ENCODE measurements around the gene OGFOD2.

Gene OGFOD2

DNA sequence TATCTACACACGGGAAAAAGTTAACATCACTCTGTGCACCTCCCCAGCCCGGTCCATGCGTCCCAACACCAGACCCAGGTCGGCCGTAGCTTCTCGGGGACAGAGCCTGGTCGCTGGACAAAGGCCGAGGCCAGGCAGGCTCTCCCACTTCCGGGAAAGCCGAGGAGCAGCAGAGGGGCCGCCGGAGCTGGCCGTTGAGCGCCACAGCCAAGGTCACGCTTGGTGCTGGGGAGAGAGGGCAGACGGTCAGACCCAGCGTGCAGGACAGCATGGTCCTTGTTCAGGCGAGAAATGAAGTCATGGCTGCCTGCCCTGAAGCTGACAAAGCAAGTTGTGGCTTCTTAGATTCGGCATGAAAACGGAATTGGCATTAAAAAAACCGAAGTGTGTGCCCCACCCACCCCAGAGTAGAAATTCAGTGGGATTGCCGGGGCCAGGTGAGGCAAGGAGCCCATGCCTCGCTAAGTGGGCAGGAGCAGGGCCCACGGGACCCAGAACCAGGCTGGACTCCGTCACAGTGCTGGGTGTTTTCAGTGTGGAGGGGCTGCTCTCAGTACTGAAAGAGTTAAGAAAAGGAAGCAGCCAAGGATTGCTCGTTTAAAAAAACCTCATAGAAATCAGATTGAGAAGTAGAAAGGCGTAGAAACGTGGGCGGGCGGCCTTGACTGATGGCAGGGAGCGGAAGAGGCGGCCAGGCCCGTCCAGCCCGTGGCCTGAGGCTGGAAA lies 9.7 kb downstream of the OGFOD2 start:
- Histone ChIP-seq H3K27me3 (ENCODE audit: low read depth) (no peaks in the 10 kb centered on the region), H3K36me3 (replicated peaks) (peaks cover 21% of the 10 kb centered on the region), H3K9me3 (no peaks in the 10 kb centered on the region), H3K4me3 (no peak overlapping the region), H3K4me1 (peaks cover 7% of the 10 kb centered on the region)
- in situ Hi-C loops (cut with MboI; ENCODE audit: low sequenced_read_pairs) = no loop called here
- no peak for DNase-seq (ENCODE audit: low spot score in 2 of 2)

DNA sequence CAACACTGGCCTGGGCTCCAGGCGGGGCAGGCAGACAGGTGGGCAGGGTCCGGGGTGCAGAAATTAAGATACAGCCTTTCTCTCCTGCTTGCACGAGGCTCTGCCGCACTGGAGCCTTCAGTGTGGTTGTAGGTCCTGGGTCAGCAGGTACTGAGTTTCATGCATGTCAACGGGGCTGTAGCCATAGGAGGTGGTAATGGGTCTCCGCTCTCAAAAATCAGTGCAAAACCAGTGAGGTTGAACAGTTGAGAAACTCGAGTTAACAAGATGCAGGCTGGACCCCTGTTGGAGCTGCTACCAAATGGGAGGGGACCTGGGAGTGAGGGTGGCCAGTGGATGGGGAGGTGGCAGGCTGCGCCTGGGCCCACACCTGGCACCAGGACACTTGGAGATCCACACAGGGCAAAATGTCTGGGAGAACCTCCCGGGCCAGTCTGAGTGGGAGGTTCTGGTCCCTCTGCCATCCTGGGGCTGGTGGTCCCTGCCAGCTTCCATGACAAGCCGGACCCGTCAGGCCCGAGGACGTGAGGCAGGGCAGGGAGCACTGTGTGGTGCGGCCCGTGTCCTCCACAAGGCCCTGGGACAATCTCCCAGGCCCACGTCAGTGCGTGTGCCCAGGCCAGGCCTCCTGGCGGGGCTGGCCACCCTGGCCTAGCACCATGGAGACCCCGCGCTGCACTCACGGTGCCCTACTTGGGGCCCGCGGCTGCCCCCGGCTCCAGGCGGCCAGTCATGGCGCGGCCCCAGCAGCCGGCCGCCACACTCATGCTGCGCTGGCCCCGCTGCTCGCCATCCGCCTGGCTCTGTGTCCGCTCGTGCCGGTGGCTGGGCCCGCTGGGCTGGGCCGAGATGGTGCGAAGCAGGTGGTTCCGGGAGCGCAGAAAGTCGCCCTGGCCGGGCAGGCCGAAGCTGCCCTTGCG lies 10.6 kb downstream of the OGFOD2 start:
- DNase-seq (ENCODE audit: low spot score in 2 of 2) = no peak
- no peak overlapping the region for H3K4me3 ChIP-seq
- in situ Hi-C loops (cut with MboI; ENCODE audit: low sequenced_read_pairs) = no loop called here

DNA sequence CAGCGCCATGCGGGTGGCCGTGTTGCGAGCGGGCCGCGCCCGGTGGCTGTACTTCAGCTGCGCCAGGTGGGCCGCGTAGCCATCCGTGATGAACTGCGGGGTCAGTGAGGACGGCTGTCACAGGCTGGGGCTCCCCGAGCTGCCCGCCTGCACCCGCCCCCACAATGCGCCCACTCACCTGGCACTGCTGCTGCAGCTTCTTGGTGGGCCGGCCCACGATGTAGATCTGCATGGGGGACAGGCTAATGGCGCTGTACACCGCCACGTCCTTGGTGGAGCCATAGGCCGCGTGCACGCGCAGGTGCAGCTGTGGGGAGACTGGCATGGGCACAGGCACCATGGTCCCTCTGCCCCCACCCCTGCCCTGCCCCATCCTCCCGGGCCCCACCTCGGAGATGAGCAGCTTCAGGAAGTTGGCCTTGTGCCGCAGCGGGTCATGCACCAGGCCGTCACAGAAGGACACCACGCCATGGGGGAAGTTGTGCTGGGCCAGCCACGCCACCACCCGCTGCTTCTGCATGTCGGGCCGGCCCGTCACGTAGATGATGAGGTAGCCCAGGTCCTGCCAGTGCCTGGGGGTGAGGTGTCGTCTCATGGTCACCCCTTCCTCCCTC lies 11.3 kb downstream of the OGFOD2 start:
- peaks cover 5% of the 10 kb centered on the region; the same call in 1 of the 2 replicates for H3K4me1 ChIP-seq
- H3K9me3 ChIP-seq = no peaks in the 10 kb centered on the region
- H3K36me3 ChIP-seq (replicated peaks) = peaks cover 21% of the 10 kb centered on the region
- no peaks in the 10 kb centered on the region for H3K27me3 ChIP-seq (ENCODE audit: low read depth)
- in situ Hi-C loops (cut with MboI; ENCODE audit: low sequenced_read_pairs) = no loop called here
- DNase-seq (ENCODE audit: low spot score in 2 of 2) = no peak
- H3K4me3 ChIP-seq = no peak overlapping the region

More for the DNA sequence above, 10.6 kb downstream of the OGFOD2 start:
- Histone ChIP-seq H3K9me3 (no peaks in the 10 kb centered on the region), H3K27me3 (ENCODE audit: low read depth) (no peaks in the 10 kb centered on the region), H3K4me1 (peaks cover 5% of the 10 kb centered on the region; the same call in 1 of the 2 replicates), H3K36me3 (replicated peaks) (peaks cover 21% of the 10 kb centered on the region)

DNA sequence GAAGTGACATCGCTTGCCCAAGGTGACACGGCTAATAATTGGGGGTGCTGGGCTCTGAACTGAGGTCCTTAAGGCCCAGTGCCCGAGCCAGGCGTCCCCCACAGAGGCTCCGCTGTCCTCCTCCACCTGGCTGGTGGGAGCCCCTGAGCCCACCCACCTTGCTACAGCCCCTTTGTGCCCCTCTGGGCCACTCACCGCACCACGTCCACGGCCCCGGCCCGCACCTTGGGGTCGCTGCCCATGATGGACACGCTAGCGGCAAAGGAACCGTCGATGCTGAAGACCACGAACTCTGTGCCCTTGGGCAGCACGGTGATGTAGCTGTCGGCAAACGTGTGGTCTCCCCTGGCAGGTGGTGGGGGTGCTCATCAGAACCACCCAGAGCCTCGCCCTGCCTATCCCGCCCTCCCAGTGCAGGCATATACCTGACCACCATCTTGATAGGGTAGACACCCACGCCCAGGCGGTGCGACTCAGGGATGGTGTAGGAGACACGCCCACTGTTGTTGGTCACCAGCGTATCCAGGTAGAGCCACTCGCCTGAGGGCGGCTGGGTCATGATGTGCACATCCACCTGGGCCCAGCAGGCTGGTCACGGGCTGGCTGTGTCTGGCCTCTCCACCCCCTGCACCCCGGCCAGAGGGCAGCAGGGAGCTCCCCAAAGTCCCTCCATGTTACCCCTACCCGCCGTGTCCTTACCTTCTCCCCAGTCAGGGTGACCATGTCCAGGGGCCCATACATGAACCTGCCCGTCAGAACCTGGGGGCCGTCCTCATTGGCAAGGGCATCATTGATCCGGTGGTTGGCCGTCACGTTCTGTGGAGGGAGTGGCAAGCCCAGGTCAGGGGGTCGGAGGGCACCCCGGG lies 12.3 kb downstream of the OGFOD2 start:
- in situ Hi-C loops (cut with MboI; ENCODE audit: low sequenced_read_pairs) = no loop called here
- no peak for DNase-seq (ENCODE audit: low spot score in 2 of 2)

DNA sequence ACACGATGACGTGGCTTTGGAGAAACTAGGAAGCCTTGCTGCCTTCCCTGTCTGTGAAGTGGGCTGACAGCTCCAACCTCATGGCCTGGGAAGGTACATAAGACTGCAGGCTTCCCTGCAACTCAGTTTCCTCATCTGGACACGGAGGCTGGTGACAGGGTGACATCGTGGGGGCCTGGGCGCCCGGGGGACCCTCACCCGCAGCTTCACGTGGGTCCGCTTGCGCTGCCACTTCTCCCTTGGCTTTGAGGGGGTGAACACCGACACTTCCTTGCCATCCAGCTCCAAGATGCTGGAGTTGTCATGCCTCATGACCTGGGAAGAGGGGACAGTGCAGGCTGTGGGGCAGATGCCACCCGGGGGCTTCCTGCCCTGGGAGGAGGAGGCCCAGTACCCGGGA lies 13.0 kb downstream of the OGFOD2 start:
- no peak for DNase-seq (ENCODE audit: low spot score in 2 of 2)
- Histone ChIP-seq H3K27me3 (ENCODE audit: low read depth) (no peaks in the 10 kb centered on the region), H3K4me3 (no peak overlapping the region), H3K36me3 (replicated peaks) (peaks cover 5% of the 10 kb centered on the region), H3K9me3 (no peaks in the 10 kb centered on the region), H3K4me1 (no peaks in the 10 kb centered on the region)
- in situ Hi-C loops (cut with MboI; ENCODE audit: low sequenced_read_pairs) = no loop called here

More for the DNA sequence above, 12.3 kb downstream of the OGFOD2 start:
- H3K4me3 ChIP-seq = no peak overlapping the region
- no peaks in the 10 kb centered on the region for H3K9me3 ChIP-seq
- no peaks in the 10 kb centered on the region for H3K4me1 ChIP-seq
- H3K36me3 ChIP-seq (replicated peaks) = peaks cover 12% of the 10 kb centered on the region
- H3K27me3 ChIP-seq (ENCODE audit: low read depth) = no peaks in the 10 kb centered on the region

GRCh38 chr12:122988612-122989212 lies 13.7 kb downstream of the OGFOD2 start:
- Histone ChIP-seq H3K4me1 (no peaks in the 10 kb centered on the region), H3K27me3 (ENCODE audit: low read depth) (no peaks in the 10 kb centered on the region), H3K36me3 (replicated peaks) (0 out of 2 replicates have a peak, but pooled peaks cover 3% of the 10 kb centered on the region), H3K4me3 (no peak overlapping the region), H3K9me3 (no peaks in the 10 kb centered on the region)
- in situ Hi-C loops (cut with MboI; ENCODE audit: low sequenced_read_pairs) = no loop called here
- DNase-seq (ENCODE audit: low spot score in 2 of 2) = no peak

- DNase-seq (ENCODE audit: low spot score in 2 of 2) = no peak
- H3K4me3 ChIP-seq = no peak overlapping the region
- in situ Hi-C loops (cut with MboI; ENCODE audit: low sequenced_read_pairs) = no loop called here
Measured at GRCh38 chr12:122989225-122989839, 14.3 kb downstream of the OGFOD2 start.

DNA sequence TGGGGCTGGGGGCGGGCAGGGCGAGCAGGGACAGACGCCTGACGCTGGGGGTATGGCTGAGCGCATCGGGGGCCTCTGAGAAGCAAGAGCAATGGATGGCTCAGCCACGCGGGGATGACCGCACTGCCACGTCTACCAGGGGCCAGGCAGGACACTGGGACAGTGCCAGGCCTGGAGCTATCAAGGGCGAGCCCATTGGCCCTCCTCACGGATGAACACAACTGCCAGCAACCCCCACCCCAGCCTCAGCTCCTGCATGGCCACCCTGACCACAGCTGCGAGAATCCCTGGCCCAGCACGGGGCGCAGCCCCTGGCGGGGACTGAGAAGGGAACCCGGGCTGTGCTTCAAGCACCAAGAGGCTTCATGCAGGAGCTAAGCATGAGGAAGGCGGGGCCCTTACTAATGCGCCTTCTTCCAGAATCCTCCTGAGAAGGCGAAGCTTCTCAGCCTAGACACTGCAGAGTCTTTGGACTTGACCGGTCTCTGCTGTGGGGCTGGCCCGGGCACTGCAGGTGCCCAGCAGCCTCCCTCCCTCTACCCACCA lies 14.9 kb downstream of the OGFOD2 start:
- H3K4me1 ChIP-seq = no peaks in the 10 kb centered on the region
- no peak overlapping the region for H3K4me3 ChIP-seq
- in situ Hi-C loops (cut with MboI; ENCODE audit: low sequenced_read_pairs) = no loop called here
- 0 out of 2 replicates have a peak, but pooled peaks cover 3% of the 10 kb centered on the region for H3K36me3 ChIP-seq (replicated peaks)
- H3K9me3 ChIP-seq = no peaks in the 10 kb centered on the region
- no peaks in the 10 kb centered on the region for H3K27me3 ChIP-seq (ENCODE audit: low read depth)
- DNase-seq (ENCODE audit: low spot score in 2 of 2) = no peak

More at GRCh38 chr12:122989225-122989839, 14.3 kb downstream of the OGFOD2 start:
- H3K9me3 ChIP-seq = no peaks in the 10 kb centered on the region
- H3K36me3 ChIP-seq (replicated peaks) = 0 out of 2 replicates have a peak, but pooled peaks cover 3% of the 10 kb centered on the region
- no peaks in the 10 kb centered on the region for H3K4me1 ChIP-seq
- H3K27me3 ChIP-seq (ENCODE audit: low read depth) = no peaks in the 10 kb centered on the region

DNA sequence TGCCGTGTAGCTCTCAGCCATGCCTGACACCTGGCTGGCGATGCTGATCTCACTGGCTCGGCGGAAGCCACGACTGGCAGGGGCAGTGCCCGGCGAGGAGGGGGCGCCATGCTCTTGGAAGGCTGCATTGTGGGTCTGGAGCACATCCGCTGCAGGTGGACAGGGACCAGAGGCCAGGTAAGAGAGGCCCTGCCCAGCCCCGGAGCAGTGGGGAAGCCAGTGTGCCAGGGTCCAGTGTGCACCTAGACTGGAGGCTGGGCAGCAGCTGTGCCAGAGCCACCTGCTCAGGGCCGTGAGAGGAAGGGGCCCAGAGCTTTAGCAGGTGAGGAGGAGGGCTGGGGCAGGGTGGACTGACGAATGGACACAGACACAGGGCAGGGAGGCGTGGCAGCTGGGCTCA lies 15.5 kb downstream of the OGFOD2 start:
- Histone ChIP-seq H3K4me1 (no peaks in the 10 kb centered on the region), H3K4me3 (no peak overlapping the region), H3K27me3 (ENCODE audit: low read depth) (no peaks in the 10 kb centered on the region), H3K36me3 (replicated peaks) (0 out of 2 replicates have a peak, but pooled peaks cover 2% of the 10 kb centered on the region), H3K9me3 (no peaks in the 10 kb centered on the region)
- in situ Hi-C loops (cut with MboI; ENCODE audit: low sequenced_read_pairs) = no loop called here
- DNase-seq (ENCODE audit: low spot score in 2 of 2) = no peak

- no peaks in the 10 kb centered on the region for H3K36me3 ChIP-seq (replicated peaks)
- no peaks in the 10 kb centered on the region for H3K27me3 ChIP-seq (ENCODE audit: low read depth)
- H3K4me1 ChIP-seq = no peaks in the 10 kb centered on the region
- H3K9me3 ChIP-seq = no peaks in the 10 kb centered on the region
- H3K4me3 ChIP-seq = no peak overlapping the region
- DNase-seq (ENCODE audit: low spot score in 2 of 2) = no peak
- in situ Hi-C loops (cut with MboI; ENCODE audit: low sequenced_read_pairs) = no loop called here
Measured at GRCh38 chr12:122990961-122991622, 16.0 kb downstream of the OGFOD2 start.

- Histone ChIP-seq H3K27me3 (ENCODE audit: low read depth) (no peaks in the 10 kb centered on the region), H3K9me3 (no peaks in the 10 kb centered on the region), H3K4me1 (no peaks in the 10 kb centered on the region), H3K4me3 (no peak overlapping the region), H3K36me3 (replicated peaks) (no peaks in the 10 kb centered on the region)
- no peak for DNase-seq (ENCODE audit: low spot score in 2 of 2)
- in situ Hi-C loops (cut with MboI; ENCODE audit: low sequenced_read_pairs) = no loop called here
Measured at GRCh38 chr12:122991623-122992275, 16.7 kb downstream of the OGFOD2 start.
